ENCODE data around the gene ARSB. TPM values are rescaled to one million over a fixed set of nuclear protein-coding genes. Genes with fewer than 3 reads are reported as not detected.

Gene ARSB
- total RNA-seq, 2 experiments from 2014 or later, result 7.0 to 7.1 TPM

GRCh38 chr5:78843436-78843835, 141.7 kb downstream of the ARSB start:
- no peaks in the 10 kb centered on the region for H3K4me1 Mint-ChIP-seq (ENCODE audit: low read depth)
- CTCF ChIA-PET, result no interaction called here
- H3K36me3 Mint-ChIP-seq (ENCODE audit: low read depth), result no peaks in the 10 kb centered on the region
- no peak overlapping the region for H3K4me3 Mint-ChIP-seq
- no peak overlapping the region for H3K27ac Mint-ChIP-seq
- intact Hi-C loops (cut with micrococcal nuclease), result no loop called here
- DNase-seq, result no peak
- H3K27me3 Mint-ChIP-seq (ENCODE audit: low read depth), result no peaks in the 10 kb centered on the region
- H3K9me3 Mint-ChIP-seq, result peaks cover 2% of the 10 kb centered on the region

- DNase-seq, result no peak
- H3K4me1 Mint-ChIP-seq (ENCODE audit: low read depth), result no peaks in the 10 kb centered on the region
- CTCF ChIA-PET, result no interaction called here
- no peak overlapping the region for H3K4me3 Mint-ChIP-seq
- intact Hi-C loops (cut with micrococcal nuclease), result no loop called here
- H3K9me3 Mint-ChIP-seq, result peaks cover 2% of the 10 kb centered on the region
- no peaks in the 10 kb centered on the region for H3K27me3 Mint-ChIP-seq (ENCODE audit: low read depth)
- no peak overlapping the region for H3K27ac Mint-ChIP-seq
- peaks cover 3% of the 10 kb centered on the region for H3K36me3 Mint-ChIP-seq (ENCODE audit: low read depth)
Measured at GRCh38 chr5:78841767-78842166, 143.3 kb downstream of the ARSB start.

DNA sequence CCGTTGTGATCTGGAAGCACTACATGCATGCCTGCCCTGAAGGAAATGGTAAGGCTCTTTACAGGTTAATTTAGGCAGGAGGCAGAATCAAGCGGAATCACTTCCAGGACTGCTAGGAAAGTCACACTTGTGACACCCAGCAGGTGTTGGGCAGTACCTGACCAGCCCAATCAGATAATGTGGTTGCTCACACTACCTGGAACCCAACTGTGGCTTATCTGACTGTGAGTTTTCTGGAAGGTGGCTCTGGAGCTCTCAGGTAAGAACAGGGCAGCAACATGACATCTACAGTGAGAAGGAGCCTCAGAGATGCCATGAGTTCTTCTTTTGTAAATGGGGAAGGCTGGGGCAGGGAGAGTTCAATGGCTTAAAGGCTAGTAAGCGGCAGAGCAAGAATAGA, 146.4 kb downstream of the ARSB start:
- CTCF ChIA-PET, result interaction anchor here (0.7 kb wide), 1 partner anchor 191 kb away, joined by 3 read pairs; no protein-coding TSS in a partner anchor
- no peak for DNase-seq
- Mint-ChIP-seq H3K4me3 (no peak overlapping the region), H3K27me3 (ENCODE audit: low read depth) (no peaks in the 10 kb centered on the region), H3K27ac (no peak overlapping the region), H3K9me3 (no peaks in the 10 kb centered on the region), H3K36me3 (ENCODE audit: low read depth) (peaks cover 5% of the 10 kb centered on the region), H3K4me1 (ENCODE audit: low read depth) (no peaks in the 10 kb centered on the region)
- intact Hi-C loops (cut with micrococcal nuclease), result no loop called here

DNA sequence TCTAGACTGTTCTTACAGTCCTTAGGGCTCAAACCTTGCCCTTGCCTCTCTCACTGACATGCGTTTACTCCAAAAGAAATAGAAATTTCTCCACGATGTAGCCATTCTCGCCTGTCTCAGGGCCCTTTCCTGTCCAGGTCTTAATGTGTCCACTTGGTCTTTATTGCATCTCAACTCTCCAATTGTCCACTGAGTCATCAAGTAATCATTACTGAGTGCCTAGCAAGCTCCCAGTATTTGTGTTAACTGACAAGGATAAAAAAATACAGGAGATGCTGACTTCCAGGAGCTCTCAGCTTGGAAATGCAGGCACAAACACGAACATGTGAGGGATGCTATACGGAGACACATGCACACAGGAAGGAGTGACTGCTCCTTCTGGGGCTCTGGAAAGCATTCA, 147.3 kb downstream of the ARSB start:
- Mint-ChIP-seq H3K27me3 (ENCODE audit: low read depth) (no peaks in the 10 kb centered on the region), H3K4me3 (no peak overlapping the region), H3K9me3 (no peaks in the 10 kb centered on the region), H3K36me3 (ENCODE audit: low read depth) (peaks cover 5% of the 10 kb centered on the region), H3K27ac (no peak overlapping the region), H3K4me1 (ENCODE audit: low read depth) (no peaks in the 10 kb centered on the region)
- no peak for DNase-seq
- CTCF ChIA-PET, result no interaction called here
- intact Hi-C loops (cut with micrococcal nuclease), result no loop called here

GRCh38 chr5:78835176-78835575, 149.9 kb downstream of the ARSB start:
- Mint-ChIP-seq H3K27ac (no peak overlapping the region), H3K9me3 (no peaks in the 10 kb centered on the region), H3K4me3 (no peak overlapping the region), H3K27me3 (ENCODE audit: low read depth) (no peaks in the 10 kb centered on the region), H3K4me1 (ENCODE audit: low read depth) (no peaks in the 10 kb centered on the region), H3K36me3 (ENCODE audit: low read depth) (peaks cover 6% of the 10 kb centered on the region)
- intact Hi-C loops (cut with micrococcal nuclease), result no loop called here
- DNase-seq, result no peak
- CTCF ChIA-PET, result no interaction called here

GRCh38 chr5:78833284-78833683, 151.8 kb downstream of the ARSB start:
- no peak overlapping the region for H3K27ac Mint-ChIP-seq
- peaks cover 12% of the 10 kb centered on the region for H3K36me3 Mint-ChIP-seq (ENCODE audit: low read depth)
- intact Hi-C loops (cut with micrococcal nuclease), result no loop called here
- CTCF ChIA-PET, result no interaction called here
- no peaks in the 10 kb centered on the region for H3K4me1 Mint-ChIP-seq (ENCODE audit: low read depth)
- H3K4me3 Mint-ChIP-seq, result no peak overlapping the region
- DNase-seq, result no peak
- no peaks in the 10 kb centered on the region for H3K9me3 Mint-ChIP-seq
- H3K27me3 Mint-ChIP-seq (ENCODE audit: low read depth), result no peaks in the 10 kb centered on the region

DNA sequence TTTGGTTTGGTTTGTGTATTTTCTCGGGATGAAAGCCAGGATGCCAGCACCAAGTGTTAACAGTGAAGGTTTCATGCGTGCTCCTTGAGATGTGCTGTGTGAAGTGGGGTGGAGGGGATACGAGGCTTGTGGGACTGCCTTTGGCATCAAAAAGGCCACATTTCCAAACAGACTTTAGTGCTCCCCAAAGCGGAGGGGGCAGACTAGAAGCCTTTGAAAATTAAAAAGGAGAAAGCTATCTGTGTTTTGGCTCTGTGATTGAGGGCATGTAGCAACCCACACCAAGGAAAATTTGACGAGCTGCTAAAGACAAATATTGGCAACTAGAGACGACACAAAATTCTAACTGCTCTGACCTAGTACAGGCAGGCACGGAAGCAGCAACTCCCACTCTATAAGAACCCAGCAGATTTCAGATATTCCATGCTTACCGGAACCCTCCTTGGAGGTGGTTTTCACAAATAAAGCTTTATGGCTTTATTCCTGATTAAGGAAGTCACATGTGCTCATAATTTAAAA, 154.5 kb downstream of the ARSB start:
- H3K9me3 Mint-ChIP-seq, result no peaks in the 10 kb centered on the region
- DNase-seq, result no peak
- H3K27me3 Mint-ChIP-seq (ENCODE audit: low read depth), result no peaks in the 10 kb centered on the region
- no peak overlapping the region for H3K4me3 Mint-ChIP-seq
- H3K4me1 Mint-ChIP-seq (ENCODE audit: low read depth), result no peaks in the 10 kb centered on the region
- H3K36me3 Mint-ChIP-seq (ENCODE audit: low read depth), result peaks cover 9% of the 10 kb centered on the region
- no peak overlapping the region for H3K27ac Mint-ChIP-seq
- intact Hi-C loops (cut with micrococcal nuclease), result no loop called here
- CTCF ChIA-PET, result interaction anchor here (0.7 kb wide), 1 partner anchor 662 kb away, joined by 3 read pairs; no protein-coding TSS in a partner anchor

GRCh38 chr5:78829811-78830527, 155.1 kb downstream of the ARSB start:
- Mint-ChIP-seq H3K4me3 (no peak overlapping the region), H3K36me3 (ENCODE audit: low read depth) (peaks cover 9% of the 10 kb centered on the region), H3K4me1 (ENCODE audit: low read depth) (no peaks in the 10 kb centered on the region), H3K27me3 (ENCODE audit: low read depth) (no peaks in the 10 kb centered on the region), H3K27ac (no peak overlapping the region), H3K9me3 (no peaks in the 10 kb centered on the region)
- CTCF ChIA-PET, result interaction anchor here (0.7 kb wide), 1 partner anchor 662 kb away, joined by 3 read pairs; no protein-coding TSS in a partner anchor
- no peak for DNase-seq
- intact Hi-C loops (cut with micrococcal nuclease), result no loop called here

GRCh38 chr5:78827725-78828124, 157.4 kb downstream of the ARSB start:
- no peaks in the 10 kb centered on the region for H3K27me3 Mint-ChIP-seq (ENCODE audit: low read depth)
- H3K27ac Mint-ChIP-seq, result no peak overlapping the region
- peaks cover 9% of the 10 kb centered on the region for H3K36me3 Mint-ChIP-seq (ENCODE audit: low read depth)
- H3K9me3 Mint-ChIP-seq, result no peaks in the 10 kb centered on the region
- H3K4me1 Mint-ChIP-seq (ENCODE audit: low read depth), result no peaks in the 10 kb centered on the region
- no peak for DNase-seq
- no peak overlapping the region for H3K4me3 Mint-ChIP-seq
- CTCF ChIA-PET, result interaction anchor here (0.7 kb wide), 1 partner anchor 188 kb away, joined by 3 read pairs; no protein-coding TSS in a partner anchor
- intact Hi-C loops (cut with micrococcal nuclease), result no loop called here

DNA sequence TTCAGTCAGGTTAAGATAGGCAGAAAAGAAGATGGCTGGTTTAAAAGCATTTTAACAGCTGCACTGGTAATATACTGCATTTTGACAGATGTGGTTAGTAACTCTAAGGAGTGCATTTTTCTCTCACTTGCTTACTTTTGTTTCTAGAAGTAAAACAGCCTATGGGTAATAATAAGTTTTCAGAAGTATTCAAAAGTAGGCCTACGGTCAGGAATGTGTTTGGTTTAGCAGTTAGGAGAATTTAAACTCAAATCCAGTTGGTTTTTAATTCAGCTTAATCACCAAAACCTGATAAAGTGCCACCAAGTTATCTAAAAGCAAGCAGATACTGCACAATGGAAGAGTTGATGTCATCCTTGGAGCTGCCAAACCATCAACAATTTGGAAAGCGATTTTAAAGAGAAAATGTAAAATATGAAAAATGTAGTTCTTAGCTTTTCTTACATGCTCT, 160.3 kb downstream of the ARSB start:
- Mint-ChIP-seq H3K4me1 (ENCODE audit: low read depth) (no peaks in the 10 kb centered on the region), H3K9me3 (no peaks in the 10 kb centered on the region), H3K27me3 (ENCODE audit: low read depth) (no peaks in the 10 kb centered on the region), H3K4me3 (no peak overlapping the region), H3K36me3 (ENCODE audit: low read depth) (peaks cover 10% of the 10 kb centered on the region), H3K27ac (no peak overlapping the region)
- intact Hi-C loops (cut with micrococcal nuclease), result no loop called here
- CTCF ChIA-PET, result interaction anchor here (1.2 kb wide), 1 partner anchor 26 kb away, joined by 3 read pairs; no protein-coding TSS in a partner anchor
- DNase-seq, result no peak

DNA sequence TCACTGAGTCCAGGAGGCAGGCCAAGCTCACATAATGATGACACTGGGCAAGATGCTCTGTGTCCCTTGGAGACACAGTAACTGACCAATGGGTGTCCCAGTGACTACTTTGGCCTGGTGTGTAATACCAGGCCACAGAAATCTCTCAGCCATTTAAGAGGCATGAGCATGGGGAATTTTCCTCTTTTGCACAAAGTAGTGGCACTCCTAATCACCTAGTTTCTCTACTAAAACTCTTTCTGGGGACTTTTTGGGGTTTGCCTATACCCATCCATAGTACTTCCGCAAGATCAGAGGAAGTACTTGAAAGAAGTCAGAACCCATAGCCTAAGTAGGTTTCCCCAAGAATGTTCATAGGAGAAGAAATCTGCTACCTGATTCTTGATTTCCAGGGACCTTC, 161.9 kb downstream of the ARSB start:
- intact Hi-C loops (cut with micrococcal nuclease), result no loop called here
- Mint-ChIP-seq H3K9me3 (no peaks in the 10 kb centered on the region), H3K27ac (no peak overlapping the region), H3K27me3 (ENCODE audit: low read depth) (no peaks in the 10 kb centered on the region), H3K4me3 (no peak overlapping the region), H3K36me3 (ENCODE audit: low read depth) (peaks cover 4% of the 10 kb centered on the region), H3K4me1 (ENCODE audit: low read depth) (no peaks in the 10 kb centered on the region)
- no peak for DNase-seq
- CTCF ChIA-PET, result no interaction called here

- Mint-ChIP-seq H3K36me3 (ENCODE audit: low read depth) (peaks cover 4% of the 10 kb centered on the region), H3K27ac (no peak overlapping the region), H3K4me1 (ENCODE audit: low read depth) (no peaks in the 10 kb centered on the region), H3K4me3 (no peak overlapping the region), H3K27me3 (ENCODE audit: low read depth) (no peaks in the 10 kb centered on the region), H3K9me3 (no peaks in the 10 kb centered on the region)
- intact Hi-C loops (cut with micrococcal nuclease), result no loop called here
- DNase-seq, result no peak
- CTCF ChIA-PET, result no interaction called here
Measured at GRCh38 chr5:78821536-78822021, 163.5 kb downstream of the ARSB start.

DNA sequence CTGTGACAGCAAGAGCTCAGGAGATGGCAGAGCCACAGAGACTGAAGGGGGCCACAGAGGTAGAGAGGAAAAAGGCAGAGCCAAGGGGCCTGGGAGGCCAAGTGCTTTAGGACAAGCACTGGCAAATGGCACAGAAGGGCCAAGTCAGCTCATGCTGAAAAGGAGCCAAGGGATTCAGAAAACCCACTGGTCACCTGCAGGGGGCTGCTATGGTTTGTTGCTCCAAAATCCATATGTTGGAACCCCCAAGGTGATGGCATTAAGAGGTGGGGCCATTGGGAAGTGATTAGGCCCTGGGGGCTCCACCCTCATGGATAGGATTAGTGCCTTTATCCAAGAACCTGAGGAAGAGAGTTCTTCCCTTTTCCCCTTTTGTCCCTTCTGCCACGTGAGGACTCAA, 165.4 kb downstream of the ARSB start:
- intact Hi-C loops (cut with micrococcal nuclease), result no loop called here
- H3K4me3 Mint-ChIP-seq, result no peak overlapping the region
- H3K4me1 Mint-ChIP-seq (ENCODE audit: low read depth), result no peaks in the 10 kb centered on the region
- CTCF ChIA-PET, result no interaction called here
- DNase-seq, result no peak
- no peak overlapping the region for H3K27ac Mint-ChIP-seq
- H3K9me3 Mint-ChIP-seq, result no peaks in the 10 kb centered on the region
- peaks cover 7% of the 10 kb centered on the region for H3K36me3 Mint-ChIP-seq (ENCODE audit: low read depth)
- no peaks in the 10 kb centered on the region for H3K27me3 Mint-ChIP-seq (ENCODE audit: low read depth)
